HG03175 (cell line): ENCODE measurements around the gene SFMBT1.
"Not testable (repeated sequence)": the region's sequence is repeated elsewhere in the genome, so short reads cannot be mapped to it uniquely, and the experiment has no call there.

ENCODE experiments used
- ATAC-seq: cut with Tn5 transposase; IDR thresholded peaks from one replicate; pipeline ENCODE4 v1.9.1; 2021; ENCODE audit warnings: mild to moderate bottlenecking, moderate library complexity; ENCODE audit not compliant: unreplicated experiment

Gene SFMBT1

GRCh38 chr3:53038679-53039375 is 7.0 kb downstream of the SFMBT1 start:
- ATAC-seq = no peak

GRCh38 chr3:53035825-53036619 is 9.9 kb downstream of the SFMBT1 start:
- no peak for ATAC-seq

- ATAC-seq = not testable (repeated sequence)
Observed at GRCh38 chr3:53035018-53035417, 10.9 kb downstream of the SFMBT1 start.

- ATAC-seq = not testable (repeated sequence)
Observed at GRCh38 chr3:53034411-53034810, 11.5 kb downstream of the SFMBT1 start.

- ATAC-seq = no peak
Observed at GRCh38 chr3:53032609-53033008, 13.3 kb downstream of the SFMBT1 start.

GRCh38 chr3:53030619-53031449 is 15.0 kb downstream of the SFMBT1 start:
- no peak for ATAC-seq

GRCh38 chr3:53028641-53029040 is 17.2 kb downstream of the SFMBT1 start:
- ATAC-seq = no peak

- ATAC-seq = no peak
Observed at GRCh38 chr3:53027254-53027844, 18.5 kb downstream of the SFMBT1 start.

- no peak for ATAC-seq
Observed at GRCh38 chr3:53026382-53027162, 19.3 kb downstream of the SFMBT1 start.

GRCh38 chr3:53024315-53024714 is 21.6 kb downstream of the SFMBT1 start:
- ATAC-seq = no peak

- no peak for ATAC-seq
Observed at GRCh38 chr3:53023072-53023823, 22.6 kb downstream of the SFMBT1 start.

GRCh38 chr3:53022647-53023046 is 23.2 kb downstream of the SFMBT1 start:
- no peak for ATAC-seq

GRCh38 chr3:53016236-53016635 is 29.6 kb downstream of the SFMBT1 start:
- no peak for ATAC-seq

GRCh38 chr3:53011324-53011723 is 34.5 kb downstream of the SFMBT1 start:
- no peak for ATAC-seq

GRCh38 chr3:53009826-53010539 is 35.9 kb downstream of the SFMBT1 start:
- ATAC-seq = no peak

GRCh38 chr3:53008932-53009331 is 36.9 kb downstream of the SFMBT1 start:
- ATAC-seq = no peak

- ATAC-seq = no peak
Observed at GRCh38 chr3:53005854-53006513, 39.9 kb downstream of the SFMBT1 start.

- ATAC-seq = no peak
Observed at GRCh38 chr3:53005338-53005737, 40.5 kb downstream of the SFMBT1 start.
